NCI-H1092 treated with DMSO at 0.1 percent for 48 hours (cell line): ENCODE measurements around the gene NLRC5.

Source experiments
- DNase-seq: peaks from one replicate; lab custom pipeline; 2025; lab: John Stamatoyannopoulos, UW

Gene NLRC5

GRCh38 chr16:57123974-57124674 is 134.8 kb downstream of the NLRC5 start:
- no peak for DNase-seq

GRCh38 chr16:57125376-57125775 is 136.0 kb downstream of the NLRC5 start:
- no peak for DNase-seq

GRCh38 chr16:57125969-57126368 is 136.6 kb downstream of the NLRC5 start:
- no peak for DNase-seq

GRCh38 chr16:57126411-57126810 is 137.1 kb downstream of the NLRC5 start:
- DNase-seq = no peak

GRCh38 chr16:57127037-57127763 is 137.8 kb downstream of the NLRC5 start:
- DNase-seq = no peak

GRCh38 chr16:57127836-57128235 is 138.5 kb downstream of the NLRC5 start:
- no peak for DNase-seq

- no peak for DNase-seq
These were observed 139.5 kb downstream of the NLRC5 start for GRCh38 chr16:57128771-57129389.

- no peak for DNase-seq
These were observed 141.6 kb downstream of the NLRC5 start for GRCh38 chr16:57130950-57131321.

GRCh38 chr16:57131351-57131970 is 142.1 kb downstream of the NLRC5 start:
- DNase-seq = no peak

- DNase-seq = no peak
These were observed 143.1 kb downstream of the NLRC5 start for GRCh38 chr16:57132470-57132869.

GRCh38 chr16:57133031-57133430 is 143.7 kb downstream of the NLRC5 start:
- DNase-seq = no peak
